PC-9 (cell line): ENCODE results near the gene BAIAP2L1. TPM values are rescaled to one million over a fixed set of nuclear protein-coding genes. Genes with fewer than 3 reads are reported as not detected.

Experiments used
- BruUV-seq: library from RNA; stranded (reverse); fragments of 400-500 nt; replicated peaks from 2 replicates; lab custom pipeline; 2021; lab: Mats Ljungman, UMichigan
- CTCF ChIA-PET: fragments of 300-600 bp; sonication (Branson Sonifier 250); formaldehyde crosslinking; loops from one replicate; lab custom pipeline; 2022; ENCODE audit warnings: antibody characterized with exemption; lab: Charles Lee
- POLR2A ChIA-PET: fragments of 300-600 bp; sonication (Branson Sonifier 250); formaldehyde crosslinking; loops from one replicate; lab custom pipeline; 2022; ENCODE audit warnings: antibody characterized with exemption; ENCODE audit not compliant: unreplicated experiment; lab: Charles Lee
- DNase-seq, 2 experiments: peaks; one replicate each; pipeline versions ENCODE4 v3.0.0 to v3.0.0-alpha.2; 2015 to 2022; ENCODE audit warnings: mixed read lengths in 1 of 2
- H2AFZ ChIP-seq: fragments of 200-600 bp; sonication (generic); 2 replicates; pipeline ENCODE4 v1.8.1; 2017; ENCODE audit warnings: antibody characterized with exemption
- H3F3A ChIP-seq: fragments of 200-600 bp; sonication (generic); 2 replicates; pipeline ENCODE4 v1.8.1; 2017; ENCODE audit warnings: antibody characterized with exemption, mild to moderate bottlenecking, low read depth; ENCODE audit not compliant: insufficient read depth
- H3K27ac ChIP-seq: fragments of 200-600 bp; sonication (generic); 2 replicates; pipeline ENCODE4 v1.6.1; 2016; ENCODE audit warnings: mixed run types
- H3K27me3 ChIP-seq: fragments of 200-600 bp; sonication (generic); 2 replicates; pipeline ENCODE4 v1.6.1; 2016; ENCODE audit warnings: low read depth, mixed run types; ENCODE audit not compliant: insufficient read depth
- H3K36me3 ChIP-seq: fragments of 200-600 bp; sonication (generic); 2 replicates; pipeline ENCODE4 v1.6.1; 2016; ENCODE audit warnings: low read depth, mixed run types
- H3K4me1 ChIP-seq: fragments of 200-600 bp; sonication (generic); replicated peaks from 2 replicates; pipeline ENCODE4 v1.6.1; 2016; ENCODE audit warnings: mixed run types; ENCODE audit not compliant: insufficient read depth
- H3K4me2 ChIP-seq: fragments of 200-600 bp; sonication (generic); 2 replicates; pipeline ENCODE4 v1.6.1; 2017; ENCODE audit warnings: mixed run types
- H3K4me3 ChIP-seq: fragments of 200-600 bp; sonication (generic); 2 replicates; pipeline ENCODE4 v1.6.1; 2016; ENCODE audit warnings: mixed run types
- H3K79me2 ChIP-seq: fragments of 200-600 bp; sonication (generic); 2 replicates; pipeline ENCODE4 v1.6.1; 2017; ENCODE audit warnings: low read depth, mixed run types
- H3K9me2 ChIP-seq: fragments of 200-600 bp; sonication (generic); 2 replicates; pipeline ENCODE4 v1.8.1; 2017; ENCODE audit warnings: mild to moderate bottlenecking; ENCODE audit not compliant: insufficient read depth
- H3K9me3 ChIP-seq: fragments of 200-600 bp; sonication (generic); 2 replicates; pipeline ENCODE4 v1.8.1; 2016; ENCODE audit warnings: low read depth; ENCODE audit not compliant: insufficient read depth
- H4K20me1 ChIP-seq: fragments of 200-600 bp; sonication (generic); 2 replicates; pipeline ENCODE4 v1.8.1; 2017; ENCODE audit not compliant: insufficient read depth
- EZH2 ChIP-seq: fragments of 200-600 bp; sonication (generic); IDR thresholded peaks from 2 replicates; pipeline ENCODE4 v1.8.0; 2017; ENCODE audit warnings: antibody characterized with exemption, low read depth
- intact Hi-C: fragments of 100-400 bp; cut with micrococcal nuclease; formaldehyde crosslinking; loops from one replicate; pipeline ENCODE4 v1.10.0; 2022; ENCODE audit not compliant: unreplicated experiment
- total RNA-seq: library from RNA; stranded (reverse); gene quantifications from 2 replicates; pipeline ENCODE4 v1.2.3, GENCODE V29; 2021
- TF ChIP-seq, protein P1 (sequence below): fragments of 200-600 bp; sonication (generic); conservative IDR thresholded peaks from 2 replicates; pipeline ENCODE4 v1.6.1; 2017; ENCODE audit warnings: mixed run types, antibody characterized with exemption, mild to moderate bottlenecking, moderate library complexity

BAIAP2L1 gene
- total RNA-seq, 1 experiment from 2014 or later = 89.4 TPM

DNA sequence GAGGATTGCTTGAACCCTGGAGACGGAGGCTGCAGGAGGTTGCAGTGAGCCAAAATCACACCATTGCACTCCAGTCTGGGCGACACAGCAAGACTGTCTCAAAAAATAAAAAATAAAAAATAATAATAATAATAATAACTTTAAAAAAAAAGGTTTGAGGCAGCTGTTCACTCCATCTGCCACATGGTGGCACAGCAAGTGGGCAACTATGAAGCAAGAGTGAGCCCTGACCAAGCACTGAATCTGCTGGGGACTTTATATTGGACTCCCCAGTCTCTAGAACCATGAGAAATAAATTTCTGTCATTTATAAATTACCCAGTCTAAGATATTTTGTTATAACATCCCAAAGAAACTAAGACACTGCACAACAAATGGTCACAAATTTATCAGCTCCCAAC, 134.1 kb downstream of the BAIAP2L1 start:
- POLR2A ChIA-PET = interaction anchor here (0.5 kb wide), 1 partner anchor 515 kb away, joined by 3 read pairs; no protein-coding TSS in a partner anchor
- H3K4me2 ChIP-seq = no peak overlapping the region
- CTCF ChIA-PET = interaction anchor here (1.1 kb wide), 1 partner anchor 134 kb away, joined by 5 read pairs; the partner anchor contains the start of gene BAIAP2L1
- BruUV-seq = no TSS peak
- no peak overlapping the region for H3K27ac ChIP-seq
- no peak for DNase-seq
- no peak overlapping the region for H3K4me3 ChIP-seq
- H3K36me3 ChIP-seq = no peaks in the 10 kb centered on the region
- H3K79me2 ChIP-seq = no peaks in the 10 kb centered on the region
- intact Hi-C loops = no loop called here
- H2AFZ ChIP-seq = no peak overlapping the region
- H3K4me1 ChIP-seq = peaks cover 7% of the 10 kb centered on the region
- H3K9me2 ChIP-seq = no peaks in the 10 kb centered on the region
- H3K27me3 ChIP-seq = no peaks in the 10 kb centered on the region
- no peaks in the 10 kb centered on the region for H4K20me1 ChIP-seq
- TF ChIP-seq EZH2 = no peak
- TF ChIP-seq, protein P1, sequence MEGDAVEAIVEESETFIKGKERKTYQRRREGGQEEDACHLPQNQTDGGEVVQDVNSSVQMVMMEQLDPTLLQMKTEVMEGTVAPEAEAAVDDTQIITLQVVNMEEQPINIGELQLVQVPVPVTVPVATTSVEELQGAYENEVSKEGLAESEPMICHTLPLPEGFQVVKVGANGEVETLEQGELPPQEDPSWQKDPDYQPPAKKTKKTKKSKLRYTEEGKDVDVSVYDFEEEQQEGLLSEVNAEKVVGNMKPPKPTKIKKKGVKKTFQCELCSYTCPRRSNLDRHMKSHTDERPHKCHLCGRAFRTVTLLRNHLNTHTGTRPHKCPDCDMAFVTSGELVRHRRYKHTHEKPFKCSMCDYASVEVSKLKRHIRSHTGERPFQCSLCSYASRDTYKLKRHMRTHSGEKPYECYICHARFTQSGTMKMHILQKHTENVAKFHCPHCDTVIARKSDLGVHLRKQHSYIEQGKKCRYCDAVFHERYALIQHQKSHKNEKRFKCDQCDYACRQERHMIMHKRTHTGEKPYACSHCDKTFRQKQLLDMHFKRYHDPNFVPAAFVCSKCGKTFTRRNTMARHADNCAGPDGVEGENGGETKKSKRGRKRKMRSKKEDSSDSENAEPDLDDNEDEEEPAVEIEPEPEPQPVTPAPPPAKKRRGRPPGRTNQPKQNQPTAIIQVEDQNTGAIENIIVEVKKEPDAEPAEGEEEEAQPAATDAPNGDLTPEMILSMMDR = peak; percentile 57; the same call in 1 of the 2 replicates
- peaks cover 18% of the 10 kb centered on the region for H3F3A ChIP-seq
- H3K9me3 ChIP-seq = no peaks in the 10 kb centered on the region

DNA sequence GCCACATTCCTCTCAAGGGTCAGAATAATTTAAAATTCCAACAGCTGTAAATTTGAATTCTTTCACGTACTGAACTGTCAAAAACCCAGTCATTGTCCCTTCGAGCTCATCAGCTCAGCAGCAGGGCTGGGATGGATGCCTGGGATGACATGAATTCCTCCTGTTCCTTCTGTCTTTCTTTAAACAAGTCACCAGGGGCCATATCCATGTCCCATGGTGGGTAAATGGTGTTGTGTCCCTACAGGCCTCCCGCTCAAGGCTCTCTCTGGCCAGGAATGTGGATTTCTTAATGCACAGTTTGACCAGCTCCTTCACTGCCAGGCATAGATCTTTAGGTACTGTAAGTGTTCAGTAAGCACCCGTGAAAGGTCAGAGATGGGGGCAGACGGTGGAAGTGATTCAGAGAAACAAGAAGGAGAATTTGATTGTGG, 135.0 kb downstream of the BAIAP2L1 start:
- Histone ChIP-seq H3K9me3 (no peaks in the 10 kb centered on the region), H3F3A (peaks cover 18% of the 10 kb centered on the region), H3K4me2 (no peak overlapping the region; the same call in 1 of the 2 replicates), H3K9me2 (no peaks in the 10 kb centered on the region), H3K4me3 (no peak overlapping the region), H3K27me3 (no peaks in the 10 kb centered on the region), H2AFZ (no peak overlapping the region), H3K79me2 (no peaks in the 10 kb centered on the region), H3K27ac (peak overlapping the region; percentile 49), H3K4me1 (peaks cover 7% of the 10 kb centered on the region), H3K36me3 (no peaks in the 10 kb centered on the region), H4K20me1 (no peaks in the 10 kb centered on the region)
- POLR2A ChIA-PET = no interaction called here
- DNase-seq = peak; percentile 11 to 67
- no peak for TF ChIP-seq EZH2
- TF ChIP-seq, protein P1 = no peak
- intact Hi-C loops = no loop called here
- BruUV-seq = no TSS peak
- CTCF ChIA-PET = interaction anchor here (0.6 to 0.9 kb wide), 4 partner anchors 30 to 165 kb away, joined by 4 to 6 read pairs (median 6); no protein-coding TSS in a partner anchor

DNA sequence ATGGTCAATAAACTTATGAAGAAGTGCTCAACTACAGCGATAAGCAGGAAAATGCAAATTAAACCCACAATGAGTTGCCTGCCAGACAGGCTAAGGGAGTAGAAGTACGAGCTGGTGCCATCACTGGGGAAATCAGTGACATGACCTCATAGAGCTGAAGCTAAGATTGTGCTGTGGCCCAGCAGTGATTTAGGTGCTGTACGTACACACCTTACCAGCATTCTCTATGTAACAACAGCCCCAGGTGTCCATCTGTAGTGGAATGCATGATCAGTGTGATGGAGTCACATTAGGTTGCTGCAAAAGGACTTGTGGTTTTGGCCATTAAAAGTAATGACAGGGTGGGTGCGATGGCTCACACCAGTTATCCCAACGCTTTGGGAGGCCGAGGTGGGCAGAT, 143.2 kb downstream of the BAIAP2L1 start:
- Histone ChIP-seq H3K9me2 (no peaks in the 10 kb centered on the region), H3K27ac (no peak overlapping the region), H3K4me3 (no peak overlapping the region), H3K79me2 (peaks cover 24% of the 10 kb centered on the region), H3K9me3 (no peaks in the 10 kb centered on the region), H3K27me3 (no peaks in the 10 kb centered on the region), H3F3A (no peaks in the 10 kb centered on the region), H4K20me1 (no peaks in the 10 kb centered on the region), H3K4me1 (no peaks in the 10 kb centered on the region; the same call in 1 of the 2 replicates), H3K4me2 (no peak overlapping the region), H2AFZ (no peak overlapping the region), H3K36me3 (no peaks in the 10 kb centered on the region)
- no peak for DNase-seq
- CTCF ChIA-PET = no interaction called here
- POLR2A ChIA-PET = no interaction called here
- intact Hi-C loops = no loop called here
- no TSS peak for BruUV-seq
- TF ChIP-seq, protein P1 = no peak
- TF ChIP-seq EZH2 = no peak
